K562 (cell line): ENCODE measurements around the gene ZDHHC5. TPM values are rescaled to one million over a fixed set of nuclear protein-coding genes. Genes with fewer than 3 reads are reported as not detected.
"Not testable (repeated sequence)": the region's sequence is repeated elsewhere in the genome, so short reads cannot be mapped to it uniquely, and the experiment has no call there.

Source experiments
- ATAC-seq: fragments of 200-7000 bp; cut with Tn5 transposase; 3 replicates; pipeline ENCODE4 v1.9.1; 2020; ENCODE audit warnings: moderate library complexity
- BruUV-seq: library from RNA; stranded (reverse); fragments of 400-500 nt; replicated peaks from 2 replicates; lab custom pipeline; 2021; lab: Mats Ljungman, UMichigan
- CTCF ChIA-PET: fragments of 300-600 bp; formaldehyde crosslinking; extraction: SDS; loops from one replicate; lab custom pipeline; 2021; ENCODE audit warnings: low intra/inter-chr PET ratio; lab: Yijun Ruan, JAX
- POLR2A ChIA-PET: fragments of 300-600, 350-650 bp; sonication (Branson Sonifier 250); formaldehyde crosslinking; extraction: SDS; loops from one replicate; lab custom pipeline; 2021; ENCODE audit warnings: antibody characterized with exemption, inconsistent platforms; lab: Yijun Ruan, JAX
- DNase-seq, 4 experiments: peaks; one replicate each; pipeline versions ENCODE4 v3.0.0 to v3.0.0-alpha.2; 2011 to 2018; ENCODE audit warnings: low spot score in 3 of 4, mixed read lengths in 3 of 4; ENCODE audit errors: extremely low read depth in 1 of 4
- FAIRE-seq: peaks from 2 replicates; lab custom pipeline; 2011; peaks lifted over from hg19 to GRCh38; lab: Jason Lieb, UNC
- H2AFZ ChIP-seq: 2 replicates; pipeline ENCODE4 v1.6.0; 2011; ENCODE audit warnings: low read depth, low read length, control low read depth, inconsistent platforms
- H3K27ac ChIP-seq: fragments of 200-600 bp; 3 replicates; pipeline ENCODE4 v1.8.0; 2011; ENCODE audit warnings: low read depth, mild to moderate bottlenecking, control low read depth, inconsistent platforms, low read length, moderate library complexity, mixed read lengths; ENCODE audit errors: extremely low read depth
- H3K27me3 ChIP-seq, 2 experiments: fragments of 300-600 bp in 1 of 2; 2 replicates in 1 of 2; 3 replicates in 1 of 2; pipeline versions ENCODE4 v1.6.0 to v1.8.0; 2011; ENCODE audit warnings: inconsistent platforms in 2 of 2, low read length in 2 of 2, mild to moderate bottlenecking in 1 of 2, mixed read lengths in 1 of 2, moderate library complexity in 1 of 2; ENCODE audit not compliant: control insufficient read depth in 2 of 2, insufficient read depth in 2 of 2
- H3K36me3 ChIP-seq: fragments of 300-600 bp; 3 replicates; pipeline ENCODE4 v1.8.0; 2011; ENCODE audit warnings: mild to moderate bottlenecking, low read length, inconsistent platforms; ENCODE audit not compliant: control insufficient read depth, insufficient read depth
- H3K4me1 ChIP-seq, 2 experiments: fragments of 200-600 bp in 1 of 2; replicated peaks in 1 of 2; 2 replicates in 1 of 2; 3 replicates in 1 of 2; pipeline versions ENCODE4 v1.5.1 to v1.8.0; 2011; ENCODE audit warnings: inconsistent platforms in 2 of 2, low read length in 2 of 2, mild to moderate bottlenecking in 1 of 2, mixed read lengths in 1 of 2, moderate library complexity in 1 of 2; ENCODE audit not compliant: control insufficient read depth in 2 of 2, insufficient read depth in 2 of 2
- H3K4me2 ChIP-seq: 2 replicates; pipeline ENCODE4 v1.6.1; 2011; ENCODE audit warnings: low read length, control low read depth, inconsistent platforms, mixed read lengths; ENCODE audit not compliant: insufficient read depth
- H3K4me3 ChIP-seq: fragments of 200-600 bp; sonication (generic), shearing (Covaris generic); 2 replicates; pipeline ENCODE4 v1.5.1; 2016; ENCODE audit warnings: control low read depth, inconsistent platforms
- H3K79me2 ChIP-seq: fragments of 200-600 bp; 3 replicates; pipeline ENCODE4 v1.8.0; 2011; ENCODE audit warnings: low read length, inconsistent platforms; ENCODE audit not compliant: control insufficient read depth, insufficient read depth
- H3K9ac ChIP-seq, 2 experiments: 2 replicates each; pipeline versions ENCODE4 v1.6.0 to v1.6.1; 2011; ENCODE audit warnings: low read depth in 2 of 2, low read length in 2 of 2, control low read depth in 1 of 2, inconsistent platforms in 1 of 2, mild to moderate bottlenecking in 1 of 2, mixed read lengths in 1 of 2; ENCODE audit not compliant: insufficient read depth in 1 of 2
- H3K9me1 ChIP-seq: one replicate; pipeline ENCODE4 v1.6.0; 2011; ENCODE audit warnings: inconsistent platforms, mild to moderate bottlenecking, low read length, moderate library complexity; ENCODE audit not compliant: control insufficient read depth, insufficient read depth
- H3K9me3 ChIP-seq: replicated peaks from 2 replicates; pipeline ENCODE4 v1.5.1; 2011; ENCODE audit warnings: low read depth, low read length, inconsistent platforms; ENCODE audit not compliant: control insufficient read depth, insufficient read depth
- H4K20me1 ChIP-seq: replicated peaks from 2 replicates; pipeline ENCODE4 v1.6.1; 2011; ENCODE audit warnings: low read length, inconsistent platforms, mixed read lengths; ENCODE audit not compliant: control insufficient read depth, insufficient read depth
- MCM5 ChIP-seq: fragments of 450-650 bp; IDR thresholded peaks from 2 replicates; pipeline ENCODE4 v1.6.1; 2016; ENCODE audit warnings: low read depth
- NBN ChIP-seq: fragments of 450-650 bp; IDR thresholded peaks from 2 replicates; pipeline ENCODE4 v1.6.1; 2016; ENCODE audit warnings: low read depth, mild to moderate bottlenecking
- PHF8 ChIP-seq: fragments of 200-600 bp; sonication (generic); IDR thresholded peaks from 2 replicates; pipeline ENCODE4 v1.6.1; 2012; ENCODE audit warnings: mixed run types, mild to moderate bottlenecking, inconsistent platforms, low read length, moderate library complexity, borderline replicate concordance
- POLR2G ChIP-seq: fragments of 200-400 bp; formaldehyde crosslinking; IDR thresholded peaks from 2 replicates; pipeline ENCODE4 v1.6.1; 2017; ENCODE audit warnings: low read depth, mild to moderate bottlenecking, antibody characterized with exemption, low read length, moderate library complexity
- RBM25 ChIP-seq: fragments of 200-400 bp; formaldehyde crosslinking; IDR thresholded peaks from 2 replicates; pipeline ENCODE4 v1.6.1; 2018; ENCODE audit warnings: low read length, low read depth, moderate library complexity; ENCODE audit not compliant: severe bottlenecking
- SUPT5H ChIP-seq: fragments of 450-650 bp; IDR thresholded peaks from 2 replicates; pipeline ENCODE4 v1.6.1; 2016
- ZC3H4 ChIP-seq: sonication (generic); formaldehyde crosslinking; IDR thresholded peaks from 2 replicates; pipeline ENCODE4 v1.9.0; 2021; ENCODE audit warnings: missing genetic modification reagents, borderline replicate concordance
- ZKSCAN1 ChIP-seq: fragments of 150-350 bp; IDR thresholded peaks from 2 replicates; pipeline ENCODE4 v1.6.1; 2016; ENCODE audit warnings: low read depth, low read length
- ZNF146 ChIP-seq: IDR thresholded peaks from one replicate; pipeline ENCODE4 v1.6.1; 2018; ENCODE audit warnings: missing compliant biosample characterization; ENCODE audit not compliant: unreplicated experiment
- WGBS: fragments of 100-300 bp; shearing (Covaris generic); methylation state at CpG from one replicate; pipeline ENCODE4 v1.1.6; 2016; ENCODE audit warnings: low coverage, mixed read lengths; ENCODE audit not compliant: insufficient coverage; ENCODE audit errors: missing lambda C conversion rate; 5-methylcytosine and 5-hydroxymethylcytosine counted together
- in situ Hi-C: fragments of 300-500 bp; cut with MboI; formaldehyde crosslinking; loops from 4 replicates; pipeline ENCODE4 v1.15.0; 2018; ENCODE audit warnings: inconsistent platforms, mixed read lengths
- intact Hi-C: fragments of 100-400 bp; cut with micrococcal nuclease; formaldehyde crosslinking; loops from 2 replicates; pipeline ENCODE4 v1.14.2; 2022
- polyA plus RNA-seq, 8 experiments: library from polyadenylated mRNA; depleted of rRNA in 4 of 8; stranded (reverse) in 5 of 8; unstranded in 3 of 8; fragments of >200 nt; fragmentation: Nextera tagmentation in 2 of 8; fragmentation: Illumina TruSeq in 1 of 8; extraction: Ambion mirVana in 2 of 8; extraction: Trizol in 1 of 8; gene quantifications; 2 replicates each; pipeline versions ENCODE4 v1.2.1 to v1.2.3, GENCODE V29; 2011 to 2014; ENCODE audit warnings: inconsistent platforms in 1 of 8, missing spikeins in 1 of 8
- total RNA-seq, 7 experiments: library from RNA; depleted of rRNA in 6 of 7; stranded (reverse); fragments of >200 nt in 6 of 7; fragmentation: Illumina TruSeq in 2 of 7; extraction: Trizol in 2 of 7; gene quantifications; 2 replicates each; pipeline versions ENCODE4 v1.2.1 to v1.2.3, GENCODE V29; 2011 to 2021; ENCODE audit warnings: low replicate concordance in 1 of 7
- TF ChIP-seq, protein P1 (sequence below): fragments of 250-450 bp; sonication (Bioruptor Pico); IDR thresholded peaks from 2 replicates; pipeline ENCODE4 v1.6.1; 2021; ENCODE audit warnings: mild to moderate bottlenecking
- TF ChIP-seq, protein P2 (sequence below): sonication (generic); formaldehyde crosslinking; IDR thresholded peaks from 2 replicates; pipeline ENCODE4 v1.8.1; 2023; ENCODE audit warnings: missing genetic modification reagents, mild to moderate bottlenecking, borderline replicate concordance

ZDHHC5 gene
- total and polyA plus RNA-seq, 9 of the 15 experiments (the other 6 are each of a cell fraction or from before 2014, with no cell fraction given): 3.8 to 64.2 (median 35.9) TPM

DNA sequence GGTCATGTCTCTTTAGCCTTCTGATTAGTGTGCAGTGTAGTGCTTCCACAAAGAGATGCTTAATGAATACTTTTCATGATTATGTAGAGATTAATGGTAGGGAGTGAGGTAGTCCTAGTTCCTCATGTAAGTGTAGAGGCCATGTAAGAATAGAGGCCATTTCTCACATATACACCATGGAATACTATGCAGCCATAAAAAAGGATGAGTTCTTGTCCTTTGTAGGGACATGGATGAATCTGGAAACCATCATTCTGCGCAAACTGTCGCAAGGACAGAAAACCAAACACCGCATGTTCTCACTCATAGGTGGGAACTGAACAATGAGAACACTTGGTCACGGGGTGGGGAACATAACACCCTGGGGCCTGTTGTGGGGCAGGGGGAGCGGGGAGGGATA lies 22.6 kb downstream of the ZDHHC5 start:
- H3K79me2 ChIP-seq, H3K4me2 ChIP-seq, intact Hi-C loops, FAIRE-seq, H3K9ac ChIP-seq, H3K27ac ChIP-seq, H2AFZ ChIP-seq, H3K9me1 ChIP-seq, DNase-seq, H3K4me1 ChIP-seq, CTCF ChIA-PET, in situ Hi-C loops, H3K4me3 ChIP-seq, H4K20me1 ChIP-seq, ATAC-seq, H3K9me3 ChIP-seq, H3K27me3 ChIP-seq: not testable (repeated sequence)
- peaks cover 86% of the 10 kb centered on the region for H3K36me3 ChIP-seq
- BruUV-seq: TSS peak; percentile 19
- WGBS: 100% methylated on average over 5 of the region's 5 CpGs
- POLR2A ChIA-PET: interaction anchor here (0.7 kb wide), 1 partner anchor 330 kb away, joined by 3 read pairs; no protein-coding TSS in a partner anchor
- TF ChIP-seq RBM25: peak; percentile 26
- peak; percentile 91 for TF ChIP-seq ZNF146 (CRISPR knock-in tag)

DNA sequence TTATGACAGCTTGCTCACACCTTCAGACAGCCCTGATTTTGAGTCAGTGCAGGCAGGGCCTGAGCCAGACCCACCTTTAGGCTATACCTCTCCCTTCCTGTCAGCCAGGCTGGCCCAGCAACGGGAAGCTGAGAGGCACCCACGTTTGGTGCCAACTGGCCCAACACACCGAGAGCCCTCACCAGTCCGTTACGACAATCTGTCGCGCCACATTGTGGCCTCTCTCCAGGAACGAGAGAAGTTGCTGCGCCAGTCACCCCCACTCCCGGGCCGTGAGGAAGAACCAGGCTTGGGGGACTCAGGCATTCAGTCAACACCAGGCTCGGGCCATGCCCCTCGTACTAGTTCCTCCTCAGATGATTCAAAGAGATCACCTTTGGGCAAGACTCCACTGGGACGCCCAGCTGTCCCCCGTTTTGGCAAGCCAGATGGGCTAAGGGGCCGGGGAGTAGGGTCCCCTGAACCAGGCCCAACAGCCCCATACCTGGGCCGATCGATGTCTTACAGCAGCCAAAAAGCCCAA lies 31.0 kb downstream of the ZDHHC5 start:
- BruUV-seq: no TSS peak
- Histone ChIP-seq H3K36me3 (peaks cover 79% of the 10 kb centered on the region), H3K4me3 (no peak overlapping the region), H3K79me2 (no peaks in the 10 kb centered on the region), H3K27ac (no peak overlapping the region), H3K9ac (no peak overlapping the region), H3K9me3 (no peaks in the 10 kb centered on the region), H3K4me1 (no peaks in the 10 kb centered on the region), H3K27me3 (no peaks in the 10 kb centered on the region), H3K9me1 (no peaks in the 10 kb centered on the region), H4K20me1 (no peaks in the 10 kb centered on the region), H3K4me2 (no peak overlapping the region), H2AFZ (no peak overlapping the region)
- ATAC-seq (no peak), FAIRE-seq (no peak), DNase-seq (no peak)
- 97% methylated on average over 17 of the region's 18 CpGs for WGBS
- intact Hi-C loops: no loop called here
- POLR2A ChIA-PET: interaction anchor here (0.7 to 1.5 kb wide), 5 partner anchors 8 to 93 kb away, joined by 3 to 4 read pairs (median 3); no protein-coding TSS in a partner anchor
- in situ Hi-C loops: no loop called here
- CTCF ChIA-PET: no interaction called here
- TF ChIP-seq, protein P1, sequence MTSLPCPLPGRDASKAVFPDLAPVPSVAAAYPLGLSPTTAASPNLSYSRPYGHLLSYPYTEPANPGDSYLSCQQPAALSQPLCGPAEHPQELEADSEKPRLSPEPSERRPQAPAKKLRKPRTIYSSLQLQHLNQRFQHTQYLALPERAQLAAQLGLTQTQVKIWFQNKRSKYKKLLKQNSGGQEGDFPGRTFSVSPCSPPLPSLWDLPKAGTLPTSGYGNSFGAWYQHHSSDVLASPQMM (CRISPR knock-in tag): no peak
- TF ChIP-seq NBN (no peak), SUPT5H (0 out of 2 replicates have a peak, but pooled peaks have one; percentile 11), MCM5 (no peak), POLR2G (peak; percentile 67), PHF8 (no peak), ZC3H4 (CRISPR knock-in tag) (no peak), ZKSCAN1 (no peak)
- TF ChIP-seq, protein P2, sequence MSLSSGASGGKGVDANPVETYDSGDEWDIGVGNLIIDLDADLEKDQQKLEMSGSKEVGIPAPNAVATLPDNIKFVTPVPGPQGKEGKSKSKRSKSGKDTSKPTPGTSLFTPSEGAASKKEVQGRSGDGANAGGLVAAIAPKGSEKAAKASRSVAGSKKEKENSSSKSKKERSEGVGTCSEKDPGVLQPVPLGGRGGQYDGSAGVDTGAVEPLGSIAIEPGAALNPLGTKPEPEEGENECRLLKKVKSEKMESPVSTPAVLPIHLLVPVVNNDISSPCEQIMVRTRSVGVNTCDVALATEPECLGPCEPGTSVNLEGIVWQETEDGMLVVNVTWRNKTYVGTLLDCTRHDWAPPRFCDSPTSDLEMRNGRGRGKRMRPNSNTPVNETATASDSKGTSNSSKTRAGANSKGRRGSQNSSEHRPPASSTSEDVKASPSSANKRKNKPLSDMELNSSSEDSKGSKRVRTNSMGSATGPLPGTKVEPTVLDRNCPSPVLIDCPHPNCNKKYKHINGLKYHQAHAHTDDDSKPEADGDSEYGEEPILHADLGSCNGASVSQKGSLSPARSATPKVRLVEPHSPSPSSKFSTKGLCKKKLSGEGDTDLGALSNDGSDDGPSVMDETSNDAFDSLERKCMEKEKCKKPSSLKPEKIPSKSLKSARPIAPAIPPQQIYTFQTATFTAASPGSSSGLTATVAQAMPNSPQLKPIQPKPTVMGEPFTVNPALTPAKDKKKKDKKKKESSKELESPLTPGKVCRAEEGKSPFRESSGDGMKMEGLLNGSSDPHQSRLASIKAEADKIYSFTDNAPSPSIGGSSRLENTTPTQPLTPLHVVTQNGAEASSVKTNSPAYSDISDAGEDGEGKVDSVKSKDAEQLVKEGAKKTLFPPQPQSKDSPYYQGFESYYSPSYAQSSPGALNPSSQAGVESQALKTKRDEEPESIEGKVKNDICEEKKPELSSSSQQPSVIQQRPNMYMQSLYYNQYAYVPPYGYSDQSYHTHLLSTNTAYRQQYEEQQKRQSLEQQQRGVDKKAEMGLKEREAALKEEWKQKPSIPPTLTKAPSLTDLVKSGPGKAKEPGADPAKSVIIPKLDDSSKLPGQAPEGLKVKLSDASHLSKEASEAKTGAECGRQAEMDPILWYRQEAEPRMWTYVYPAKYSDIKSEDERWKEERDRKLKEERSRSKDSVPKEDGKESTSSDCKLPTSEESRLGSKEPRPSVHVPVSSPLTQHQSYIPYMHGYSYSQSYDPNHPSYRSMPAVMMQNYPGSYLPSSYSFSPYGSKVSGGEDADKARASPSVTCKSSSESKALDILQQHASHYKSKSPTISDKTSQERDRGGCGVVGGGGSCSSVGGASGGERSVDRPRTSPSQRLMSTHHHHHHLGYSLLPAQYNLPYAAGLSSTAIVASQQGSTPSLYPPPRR (CRISPR knock-in tag): no peak
